B cell (primary cell): ENCODE results near the gene TEX9. TPM values are rescaled to one million over a fixed set of nuclear protein-coding genes. Genes with fewer than 3 reads are reported as not detected.

Experiments
- ATAC-seq: fragments of 200-7000 bp; cut with Tn5 transposase; one replicate; pipeline ENCODE4 v1.10.0; 2021; ENCODE audit warnings: low read depth, mild to moderate bottlenecking, moderate number of reproducible peaks, moderate library complexity
- CTCF ChIA-PET: fragments of 350-600 bp; sonication (Branson Sonifier 250); formaldehyde crosslinking; loops from one replicate; lab custom pipeline; 2021; ENCODE audit warnings: antibody characterized with exemption, inconsistent platforms; lab: Charles Lee
- POLR2A ChIA-PET: fragments of 350-600 bp; sonication (Branson Sonifier 250); formaldehyde crosslinking; loops from one replicate; lab custom pipeline; 2021; ENCODE audit warnings: antibody characterized with exemption; lab: Charles Lee
- DNase-seq: peaks from one replicate; pipeline ENCODE4 v3.0.0; 2013
- H2AFZ ChIP-seq: 2 replicates; pipeline ENCODE4 v1.6.1; 2012; ENCODE audit warnings: mild to moderate bottlenecking, low read depth, low read length; ENCODE audit not compliant: insufficient read depth, poor library complexity, severe bottlenecking
- H3K27ac ChIP-seq, 2 donors: 1 replicate in 1 of 2; 2 replicates in 1 of 2; pipeline ENCODE4 v1.5.1; 2012 to 2013; ENCODE audit warnings: low read length in 2 of 2, mild to moderate bottlenecking in 2 of 2, moderate library complexity in 1 of 2
- H3K27me3 ChIP-seq, 4 experiments: fragments of 200-600 bp in 1 of 4; sonication (generic) in 1 of 4; replicated peaks in 1 of 4; 1 replicate in 2 of 4; 2 replicates in 2 of 4; pipeline versions ENCODE4 v1.6.1 to v1.7.0; 2013 to 2016; ENCODE audit warnings: low read length in 3 of 4, mild to moderate bottlenecking in 2 of 4, mixed read lengths in 1 of 4, moderate library complexity in 1 of 4; ENCODE audit not compliant: insufficient read depth in 4 of 4, control insufficient read depth in 3 of 4; ENCODE audit errors: control extremely low read depth in 1 of 4
- H3K36me3 ChIP-seq, 2 experiments: replicated peaks in 1 of 2; 1 replicate in 1 of 2; 2 replicates in 1 of 2; pipeline versions ENCODE4 v1.6.1 to v1.7.1; 2013; ENCODE audit warnings: low read length in 1 of 2; ENCODE audit not compliant: insufficient read depth in 2 of 2, control insufficient read depth in 1 of 2; ENCODE audit errors: control extremely low read depth in 1 of 2, extremely low read depth in 1 of 2
- H3K4me1 ChIP-seq, 2 donors: fragments of 200-600 bp in 1 of 2; sonication (generic) in 1 of 2; 1 replicate in 1 of 2; 2 replicates in 1 of 2; pipeline versions ENCODE4 v1.5.1 to v1.6.1; 2013 to 2017; ENCODE audit warnings: low read length in 2 of 2; ENCODE audit not compliant: control insufficient read depth in 2 of 2, insufficient read depth in 2 of 2
- H3K4me2 ChIP-seq: replicated peaks from 2 replicates; pipeline ENCODE3; 2012; ENCODE audit warnings: mild to moderate bottlenecking, low read depth, low read length; ENCODE audit not compliant: poor library complexity, severe bottlenecking
- H3K4me3 ChIP-seq, 5 experiments: fragments of 200-600 bp in 1 of 5; sonication (generic) in 1 of 5; 1 replicate in 3 of 5; 2 replicates in 2 of 5; pipeline versions ENCODE4 v1.5.1 to v1.7.0; 2011 to 2016; ENCODE audit warnings: low read length in 4 of 5, mild to moderate bottlenecking in 4 of 5, low read depth in 2 of 5, control low read depth in 1 of 5, moderate library complexity in 1 of 5; ENCODE audit not compliant: insufficient read depth in 1 of 5; ENCODE audit errors: control extremely low read depth in 1 of 5, extremely low read depth in 1 of 5
- H3K79me2 ChIP-seq: fragments of 200-600 bp; sonication (generic); one replicate; pipeline ENCODE4 v1.6.0; 2016; ENCODE audit warnings: low read length; ENCODE audit not compliant: control insufficient read depth, insufficient read depth
- H3K9ac ChIP-seq: fragments of 200-600 bp; sonication (generic); 2 replicates; pipeline ENCODE4 v1.6.1; 2017; ENCODE audit warnings: mild to moderate bottlenecking, low read length, moderate library complexity
- H3K9me3 ChIP-seq, 3 donors: one replicate each; pipeline versions ENCODE4 v1.6.1 to v1.7.1; 2013; ENCODE audit warnings: low read length in 2 of 3; ENCODE audit not compliant: control insufficient read depth in 2 of 3, insufficient read depth in 1 of 3; ENCODE audit errors: control extremely low read depth in 1 of 3
- H4K20me1 ChIP-seq: 2 replicates; pipeline ENCODE4 v1.6.0; 2012; ENCODE audit warnings: mild to moderate bottlenecking, low read length; ENCODE audit not compliant: insufficient read depth, control insufficient read depth, poor library complexity, severe bottlenecking
- H3K27ac Mint-ChIP-seq: one replicate; pipeline ENCODE4 v1.8.0; 2021; ENCODE audit warnings: mixed read lengths
- H3K27me3 Mint-ChIP-seq: one replicate; pipeline ENCODE4 v1.8.0; 2021; ENCODE audit warnings: mixed read lengths
- H3K4me1 Mint-ChIP-seq: one replicate; pipeline ENCODE4 v1.8.0; 2021; ENCODE audit warnings: mixed read lengths
- H3K4me3 Mint-ChIP-seq: one replicate; pipeline ENCODE4 v1.8.0; 2021; ENCODE audit warnings: mixed read lengths
- H3K9me3 Mint-ChIP-seq: one replicate; pipeline ENCODE4 v1.8.0; 2022; ENCODE audit warnings: mixed read lengths; ENCODE audit not compliant: insufficient read depth
- EZH2 ChIP-seq: IDR thresholded peaks from 2 replicates; pipeline ENCODE4 v1.6.1; 2012; ENCODE audit warnings: borderline replicate concordance, low read depth, mild to moderate bottlenecking, moderate library complexity, low read length; ENCODE audit not compliant: insufficient read depth, poor library complexity, severe bottlenecking
- WGBS: methylation state at CpG from one replicate; pipeline ENCODE4 v1.1.5; 2013; ENCODE audit warnings: missing lambda C conversion rate; ENCODE audit not compliant: insufficient coverage; 5-methylcytosine and 5-hydroxymethylcytosine counted together
- intact Hi-C: fragments of 100-400 bp; cut with micrococcal nuclease; formaldehyde crosslinking; loops from one replicate; pipeline ENCODE4 v1.10.0; 2022
- polyA plus RNA-seq: library from polyadenylated mRNA; depleted of rRNA; stranded (reverse); fragments of >200 nt; gene quantifications from 2 replicates; pipeline ENCODE4 v1.2.3, GENCODE V29; 2012
- total RNA-seq, 2 donors: library from RNA; stranded (reverse); fragments of 120-200 nt in 1 of 2; gene quantifications; 1 replicate in 1 of 2; 2 replicates in 1 of 2; pipeline versions ENCODE4 v1.2.3 to v1.2.4, GENCODE V29; 2013 to 2022
- TF ChIP-seq, protein P1 (sequence below): fragments of 200-600 bp; IDR thresholded peaks from one replicate; pipeline ENCODE4 v1.8.0; 2022; ENCODE audit warnings: antibody characterized with exemption, mild to moderate bottlenecking

TEX9 gene
- total and polyA plus RNA-seq, 2 donors (not counting 1 experiment from before 2014, with no cell fraction given), result 7.6 to 43.1 TPM

DNA sequence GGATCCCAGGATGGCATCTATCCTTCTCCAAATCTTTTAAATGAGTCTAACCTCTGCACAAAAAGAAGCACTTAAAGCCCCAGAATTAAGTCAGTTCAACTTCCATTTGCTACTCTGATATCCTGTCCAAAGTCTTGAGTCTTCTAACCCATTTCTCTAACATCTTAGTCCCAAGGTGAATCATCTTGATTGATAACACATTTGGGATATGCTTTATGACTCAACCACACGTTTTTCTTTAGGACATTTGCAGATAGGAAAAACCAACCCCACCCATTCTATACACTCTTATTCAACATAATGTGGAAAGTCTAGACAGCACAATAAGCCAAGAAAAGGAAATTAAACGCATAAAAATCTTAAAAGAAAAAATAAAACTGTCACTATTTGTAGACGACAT is 18.8 kb upstream of the TEX9 start:
- no peaks in the 10 kb centered on the region for H3K4me1 ChIP-seq
- Mint-ChIP-seq H3K27ac (no peak overlapping the region), H3K4me1 (no peaks in the 10 kb centered on the region), H3K27me3 (no peaks in the 10 kb centered on the region), H3K4me3 (no peak overlapping the region), H3K9me3 (no peaks in the 10 kb centered on the region)
- peaks cover 0 to 1% (median 0%) of the 10 kb centered on the region in 3 donors for H3K9me3 ChIP-seq
- no peak overlapping the region for H3K9ac ChIP-seq
- intact Hi-C loops, result no loop called here
- no peak overlapping the region for H3K4me2 ChIP-seq
- POLR2A ChIA-PET, result no interaction called here
- H3K36me3 ChIP-seq, result no peaks in the 10 kb centered on the region
- H3K27ac ChIP-seq, result no peak overlapping the region
- H4K20me1 ChIP-seq, result no peaks in the 10 kb centered on the region
- TF ChIP-seq, protein P1, sequence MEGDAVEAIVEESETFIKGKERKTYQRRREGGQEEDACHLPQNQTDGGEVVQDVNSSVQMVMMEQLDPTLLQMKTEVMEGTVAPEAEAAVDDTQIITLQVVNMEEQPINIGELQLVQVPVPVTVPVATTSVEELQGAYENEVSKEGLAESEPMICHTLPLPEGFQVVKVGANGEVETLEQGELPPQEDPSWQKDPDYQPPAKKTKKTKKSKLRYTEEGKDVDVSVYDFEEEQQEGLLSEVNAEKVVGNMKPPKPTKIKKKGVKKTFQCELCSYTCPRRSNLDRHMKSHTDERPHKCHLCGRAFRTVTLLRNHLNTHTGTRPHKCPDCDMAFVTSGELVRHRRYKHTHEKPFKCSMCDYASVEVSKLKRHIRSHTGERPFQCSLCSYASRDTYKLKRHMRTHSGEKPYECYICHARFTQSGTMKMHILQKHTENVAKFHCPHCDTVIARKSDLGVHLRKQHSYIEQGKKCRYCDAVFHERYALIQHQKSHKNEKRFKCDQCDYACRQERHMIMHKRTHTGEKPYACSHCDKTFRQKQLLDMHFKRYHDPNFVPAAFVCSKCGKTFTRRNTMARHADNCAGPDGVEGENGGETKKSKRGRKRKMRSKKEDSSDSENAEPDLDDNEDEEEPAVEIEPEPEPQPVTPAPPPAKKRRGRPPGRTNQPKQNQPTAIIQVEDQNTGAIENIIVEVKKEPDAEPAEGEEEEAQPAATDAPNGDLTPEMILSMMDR, result no peak
- TF ChIP-seq EZH2, result no peak
- no peak overlapping the region for H2AFZ ChIP-seq
- DNase-seq (no peak), ATAC-seq (no peak)
- H3K4me3 ChIP-seq, result no peak overlapping the region
- H3K79me2 ChIP-seq, result no peaks in the 10 kb centered on the region
- H3K27me3 ChIP-seq, result no peaks in the 10 kb centered on the region
- CTCF ChIA-PET, result no interaction called here
- no CpG with 5 or more reads among the region's 3 CpGs for WGBS

DNA sequence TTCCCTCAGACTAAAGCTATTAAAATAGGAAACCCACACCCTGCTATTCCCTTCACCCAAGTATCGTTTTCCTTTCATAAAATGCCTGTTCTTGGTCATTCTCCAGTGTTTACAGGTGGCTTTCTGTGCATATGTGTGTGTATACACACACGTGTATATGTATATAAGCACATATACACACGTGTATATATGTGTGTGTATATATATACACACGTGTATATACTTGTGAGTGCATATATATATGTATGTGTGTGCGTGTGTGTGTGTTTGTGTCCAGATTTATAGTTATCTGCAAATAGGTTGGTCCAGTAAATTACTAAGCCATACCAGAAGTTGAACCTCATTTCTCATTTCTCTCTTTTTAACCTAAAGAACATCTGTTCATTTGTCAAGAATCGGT is 15.7 kb upstream of the TEX9 start:
- Histone ChIP-seq H4K20me1 (no peaks in the 10 kb centered on the region), H3K79me2 (no peaks in the 10 kb centered on the region), H3K27me3 (no peaks in the 10 kb centered on the region), H3K9ac (no peak overlapping the region), H3K27ac (no peak overlapping the region), H3K4me2 (no peak overlapping the region), H3K36me3 (no peaks in the 10 kb centered on the region), H3K4me1 (no peaks in the 10 kb centered on the region), H3K4me3 (no peak overlapping the region), H2AFZ (no peak overlapping the region), H3K9me3 (no peaks in the 10 kb centered on the region)
- DNase-seq (no peak), ATAC-seq (no peak)
- no peak overlapping the region for H3K4me3 Mint-ChIP-seq
- POLR2A ChIA-PET, result no interaction called here
- H3K27ac Mint-ChIP-seq, result no peak overlapping the region
- no peaks in the 10 kb centered on the region for H3K27me3 Mint-ChIP-seq
- no peaks in the 10 kb centered on the region for H3K4me1 Mint-ChIP-seq
- CTCF ChIA-PET, result interaction anchor here (0.6 kb wide), 1 partner anchor 697 kb away, joined by 3 read pairs; no protein-coding TSS in a partner anchor
- H3K9me3 Mint-ChIP-seq, result no peaks in the 10 kb centered on the region
- no peak for TF ChIP-seq EZH2
- TF ChIP-seq, protein P1, result no peak
- intact Hi-C loops, result no loop called here
- WGBS, result no CpG with 5 or more reads among the region's 6 CpGs
